ENCODE data around the gene ACOT8. TPM values are rescaled to one million over a fixed set of nuclear protein-coding genes. Genes with fewer than 3 reads are reported as not detected.
"Not testable (repeated sequence)": the region's sequence is repeated elsewhere in the genome, so short reads cannot be mapped to it uniquely, and the experiment has no call there.

The ACOT8 gene
- total RNA-seq, 1 donor from 2014 or later: 27.3 TPM

GRCh38 chr20:45878076-45878761 lies 21.0 kb upstream of the ACOT8 start:
- intact Hi-C loops (cut with micrococcal nuclease): no loop called here
- no peak for TF ChIP-seq CTCF (IDR thresholded peaks at IDR 0.05)
- H3K36me3 Mint-ChIP-seq (ENCODE audit: low read depth): peaks cover 31% of the 10 kb centered on the region
- no peak overlapping the region for H3K4me3 Mint-ChIP-seq
- no peaks in the 10 kb centered on the region for H3K27me3 Mint-ChIP-seq
- H3K27ac Mint-ChIP-seq: no peak overlapping the region
- ChIA-PET CTCF (no interaction called here), POLR2A (no interaction called here)
- H3K4me1 Mint-ChIP-seq: peaks cover 21% of the 10 kb centered on the region
- no peaks in the 10 kb centered on the region for H3K9me3 Mint-ChIP-seq
- DNase-seq: no peak
- no peak for ATAC-seq (ENCODE audit: low read depth)

- POLR2A ChIA-PET: no interaction called here
- TF ChIP-seq CTCF (IDR thresholded peaks at IDR 0.05): no peak
- Mint-ChIP-seq H3K36me3 (ENCODE audit: low read depth) (peaks cover 20% of the 10 kb centered on the region), H3K4me1 (no peaks in the 10 kb centered on the region), H3K27me3 (no peaks in the 10 kb centered on the region), H3K4me3 (no peak overlapping the region), H3K9me3 (no peaks in the 10 kb centered on the region), H3K27ac (no peak overlapping the region)
- CTCF ChIA-PET: no interaction called here
- no peak for DNase-seq
- ATAC-seq (ENCODE audit: low read depth): no peak
- intact Hi-C loops (cut with micrococcal nuclease): no loop called here
Measured at GRCh38 chr20:45874576-45874975, 17.4 kb upstream of the ACOT8 start.

GRCh38 chr20:45874104-45874481 lies 16.9 kb upstream of the ACOT8 start:
- DNase-seq; H3K27ac Mint-ChIP-seq; CTCF ChIA-PET; H3K27me3 Mint-ChIP-seq; H3K4me1 Mint-ChIP-seq; H3K4me3 Mint-ChIP-seq; H3K9me3 Mint-ChIP-seq; ATAC-seq (ENCODE audit: low read depth); intact Hi-C loops (cut with micrococcal nuclease); POLR2A ChIA-PET: not testable (repeated sequence)
- peaks cover 20% of the 10 kb centered on the region for H3K36me3 Mint-ChIP-seq (ENCODE audit: low read depth)

GRCh38 chr20:45873409-45874103 lies 16.4 kb upstream of the ACOT8 start:
- ChIA-PET POLR2A (interaction anchor here (0.6 kb wide), 1 partner anchor 17 kb away, joined by 3 read pairs; the partner anchor contains the start of genes CTSA and NEURL2), CTCF (no interaction called here)
- H3K36me3 Mint-ChIP-seq (ENCODE audit: low read depth): peaks cover 18% of the 10 kb centered on the region
- no peak overlapping the region for H3K4me3 Mint-ChIP-seq
- TF ChIP-seq CTCF (IDR thresholded peaks at IDR 0.05): no peak
- no peaks in the 10 kb centered on the region for H3K9me3 Mint-ChIP-seq
- no peak for ATAC-seq (ENCODE audit: low read depth)
- DNase-seq: no peak
- H3K4me1 Mint-ChIP-seq: no peaks in the 10 kb centered on the region
- no peak overlapping the region for H3K27ac Mint-ChIP-seq
- intact Hi-C loops (cut with micrococcal nuclease): no loop called here
- H3K27me3 Mint-ChIP-seq: no peaks in the 10 kb centered on the region

- Mint-ChIP-seq H3K4me3 (no peak overlapping the region), H3K9me3 (no peaks in the 10 kb centered on the region), H3K4me1 (no peaks in the 10 kb centered on the region), H3K27me3 (no peaks in the 10 kb centered on the region), H3K36me3 (ENCODE audit: low read depth) (peaks cover 14% of the 10 kb centered on the region), H3K27ac (no peak overlapping the region)
- intact Hi-C loops (cut with micrococcal nuclease): no loop called here
- POLR2A ChIA-PET: interaction anchor here (0.6 kb wide), 1 partner anchor 18 kb away, joined by 3 read pairs; the partner anchor contains the start of genes CTSA and NEURL2
- CTCF ChIA-PET: no interaction called here
- no peak for TF ChIP-seq CTCF (IDR thresholded peaks at IDR 0.05)
- no peak for DNase-seq
- no peak for ATAC-seq (ENCODE audit: low read depth)
Measured at GRCh38 chr20:45872626-45873025, 15.4 kb upstream of the ACOT8 start.
